Upper lobe of left lung (tissue), 4 donors: Measurements from ENCODE around the gene MIEF2.

Source experiments
- EP300 ChIP-seq, 4 donors: sonication (generic); formaldehyde crosslinking; IDR thresholded peaks; one replicate each; pipeline ENCODE4 v1.5.1; 2017; ENCODE audit warnings: antibody characterized with exemption in 4 of 4, control low read depth in 2 of 4
- POLR2A ChIP-seq, 4 donors: fragments of 450-650 bp; IDR thresholded peaks; one replicate each; pipeline ENCODE4 v1.5.1; 2016 to 2017; ENCODE audit warnings: antibody characterized with exemption in 4 of 4, mild to moderate bottlenecking in 2 of 4
- POLR2AphosphoS5 ChIP-seq, 2 donors: sonication (generic); formaldehyde crosslinking; IDR thresholded peaks; one replicate each; pipeline ENCODE4 v1.5.1; 2017; ENCODE audit warnings: antibody characterized with exemption in 2 of 2
- TF ChIP-seq, protein P1 (sequence below), 6 experiments: fragments of 450-650 bp in 4 of 6; fragments of 200-600 bp in 2 of 6; sonication (generic) in 2 of 6; IDR thresholded peaks; one replicate each; pipeline ENCODE4 v1.5.1; 2016 to 2019; ENCODE audit warnings: antibody characterized with exemption in 6 of 6

DNA sequence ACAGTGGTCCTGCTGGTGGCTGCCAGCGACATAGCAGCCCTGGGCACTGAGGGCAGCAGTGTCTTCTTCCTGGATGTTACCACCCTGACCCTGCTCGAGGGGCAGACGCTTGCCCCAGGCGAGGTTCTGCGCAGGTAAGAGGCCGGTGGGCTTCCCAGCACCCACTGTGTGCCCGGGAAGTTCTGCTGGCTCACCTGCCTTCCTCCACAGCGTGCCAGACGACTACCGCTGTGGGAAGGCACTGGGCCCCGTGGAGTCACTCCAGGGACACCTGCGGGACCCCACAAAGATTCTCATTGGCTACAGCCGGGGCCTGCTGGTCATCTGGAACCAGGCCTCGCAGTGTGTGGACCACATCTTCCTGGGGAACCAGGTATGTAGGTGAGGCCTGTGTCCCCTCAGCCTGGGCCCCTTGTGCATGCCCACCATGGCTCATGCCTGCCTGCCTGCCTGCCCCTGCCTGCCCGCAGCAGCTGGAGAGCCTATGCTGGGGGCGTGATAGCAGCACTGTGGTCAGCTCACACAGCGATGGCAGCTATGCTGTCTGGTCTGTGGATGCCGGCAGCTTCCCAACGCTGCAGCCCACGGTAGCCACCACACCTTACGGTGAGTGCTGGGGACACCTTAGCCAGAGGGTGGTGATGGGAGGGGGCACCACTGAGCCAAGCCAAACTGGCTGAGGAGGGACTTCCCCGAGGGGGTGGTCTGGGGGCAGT, 26.5 kb upstream of the MIEF2 start:
- TF ChIP-seq POLR2AphosphoS5 (IDR thresholded peaks at IDR 0.05) (no peak), POLR2A (IDR thresholded peaks at IDR 0.05) (no peak), EP300 (IDR thresholded peaks at IDR 0.05) (no peak)
- TF ChIP-seq, protein P1, sequence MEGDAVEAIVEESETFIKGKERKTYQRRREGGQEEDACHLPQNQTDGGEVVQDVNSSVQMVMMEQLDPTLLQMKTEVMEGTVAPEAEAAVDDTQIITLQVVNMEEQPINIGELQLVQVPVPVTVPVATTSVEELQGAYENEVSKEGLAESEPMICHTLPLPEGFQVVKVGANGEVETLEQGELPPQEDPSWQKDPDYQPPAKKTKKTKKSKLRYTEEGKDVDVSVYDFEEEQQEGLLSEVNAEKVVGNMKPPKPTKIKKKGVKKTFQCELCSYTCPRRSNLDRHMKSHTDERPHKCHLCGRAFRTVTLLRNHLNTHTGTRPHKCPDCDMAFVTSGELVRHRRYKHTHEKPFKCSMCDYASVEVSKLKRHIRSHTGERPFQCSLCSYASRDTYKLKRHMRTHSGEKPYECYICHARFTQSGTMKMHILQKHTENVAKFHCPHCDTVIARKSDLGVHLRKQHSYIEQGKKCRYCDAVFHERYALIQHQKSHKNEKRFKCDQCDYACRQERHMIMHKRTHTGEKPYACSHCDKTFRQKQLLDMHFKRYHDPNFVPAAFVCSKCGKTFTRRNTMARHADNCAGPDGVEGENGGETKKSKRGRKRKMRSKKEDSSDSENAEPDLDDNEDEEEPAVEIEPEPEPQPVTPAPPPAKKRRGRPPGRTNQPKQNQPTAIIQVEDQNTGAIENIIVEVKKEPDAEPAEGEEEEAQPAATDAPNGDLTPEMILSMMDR (IDR thresholded peaks at IDR 0.05): no peak
